GM12892 (cell line): ENCODE data around the gene STEAP2.

ENCODE experiments used
- POLR2A ChIP-seq: IDR thresholded peaks from 2 replicates; pipeline ENCODE4 v1.6.1; 2011; ENCODE audit warnings: low read depth, low read length, control low read depth
- POLR2AphosphoS5 ChIP-seq: IDR thresholded peaks from 2 replicates; pipeline ENCODE4 v1.6.1; 2011; ENCODE audit warnings: low read depth, low read length, control low read depth

GRCh38 chr7:90274161-90274560 is 62.6 kb downstream of the STEAP2 start:
- TF ChIP-seq POLR2AphosphoS5 (no peak), POLR2A (no peak)
